Suprapubic skin (tissue), 4 donors: ENCODE data around the gene CMTM7. TPM values are rescaled to one million over a fixed set of nuclear protein-coding genes. Genes with fewer than 3 reads are reported as not detected.

Experiments
- DNase-seq, 2 donors: peaks; one replicate each; pipeline ENCODE4 v3.0.0-alpha.2; 2019; ENCODE audit warnings: low spot score in 2 of 2
- H3K27ac ChIP-seq: fragments of 200-600 bp; sonication (generic); one replicate; pipeline ENCODE4 v1.5.1; 2019
- H3K27me3 ChIP-seq: fragments of 200-600 bp; sonication (generic); one replicate; pipeline ENCODE4 v1.5.1; 2019
- H3K36me3 ChIP-seq: fragments of 200-600 bp; sonication (generic); one replicate; pipeline ENCODE4 v1.5.1; 2019
- H3K4me1 ChIP-seq: fragments of 200-600 bp; sonication (generic); one replicate; pipeline ENCODE4 v1.5.1; 2019
- H3K4me3 ChIP-seq: fragments of 200-600 bp; sonication (generic); one replicate; pipeline ENCODE4 v1.5.1; 2019; ENCODE audit warnings: mild to moderate bottlenecking
- H3K9me3 ChIP-seq: fragments of 200-600 bp; sonication (generic); one replicate; pipeline ENCODE4 v1.5.1; 2019
- CTCF ChIP-seq, 2 donors: fragments of 200-600 bp in 1 of 2; fragments of 450-650 bp in 1 of 2; sonication (generic) in 1 of 2; IDR thresholded peaks; one replicate each; pipeline ENCODE4 v1.5.1; 2016 to 2019; ENCODE audit warnings: antibody characterized with exemption in 2 of 2, mild to moderate bottlenecking in 1 of 2, moderate library complexity in 1 of 2
- EP300 ChIP-seq: sonication (generic); formaldehyde crosslinking; IDR thresholded peaks from one replicate; pipeline ENCODE4 v1.6.1; 2017; ENCODE audit warnings: antibody characterized with exemption
- POLR2A ChIP-seq, 2 donors: fragments of 450-650 bp; IDR thresholded peaks; one replicate each; pipeline ENCODE4 v1.6.1; 2017; ENCODE audit warnings: antibody characterized with exemption in 2 of 2, mild to moderate bottlenecking in 2 of 2, moderate library complexity in 2 of 2
- POLR2AphosphoS5 ChIP-seq, 3 donors: sonication (generic); formaldehyde crosslinking; IDR thresholded peaks; one replicate each; pipeline ENCODE4 v1.6.1; 2017; ENCODE audit warnings: antibody characterized with exemption in 3 of 3
- WGBS: methylation state at CpG from one replicate; pipeline ENCODE4 v1.1.5; 2018; 5-methylcytosine and 5-hydroxymethylcytosine counted together
- total RNA-seq, 4 donors: library from RNA; depleted of rRNA; stranded (reverse); fragments of >200 nt; gene quantifications; one replicate each; pipeline ENCODE4 v1.1.0, GENCODE V29; 2016

Gene CMTM7
- total RNA-seq, 4 donors from 2014 or later, result 7.5 to 14.7 (median 10.9) TPM

DNA sequence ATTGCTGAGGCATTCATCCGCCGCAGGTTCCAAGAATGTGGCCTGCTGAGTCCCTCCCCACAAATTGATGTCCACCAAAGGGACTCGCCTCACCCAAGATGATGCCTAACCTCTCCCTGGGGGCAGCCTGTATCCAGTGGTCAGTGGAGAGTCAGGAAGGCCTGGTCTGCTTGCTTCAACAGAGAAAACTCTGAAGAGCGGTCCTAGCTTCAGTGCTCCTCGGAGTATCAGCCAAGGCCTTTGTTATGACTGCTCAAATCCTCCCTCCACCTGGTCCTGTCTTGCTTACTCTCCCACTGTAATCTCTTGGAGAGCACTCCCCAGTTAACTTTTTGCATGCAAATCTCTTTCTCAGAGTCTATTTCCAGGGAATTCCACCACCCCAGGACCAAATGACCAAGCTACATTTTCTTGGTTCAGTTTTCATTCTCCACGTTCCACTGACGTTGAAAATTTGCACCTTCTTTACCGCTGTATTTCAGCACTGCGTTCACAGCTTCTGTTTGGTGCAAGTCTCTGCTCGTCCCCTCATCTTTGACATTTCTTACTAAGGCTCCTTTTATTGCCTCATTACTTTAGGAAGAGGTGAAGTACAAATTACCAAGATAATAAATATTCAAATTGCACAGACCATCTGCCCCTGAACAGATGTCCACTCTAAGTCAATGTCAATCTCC is 22.3 kb downstream of the CMTM7 start:
- 70% methylated on average over 10 of the region's 10 CpGs for WGBS
- no peaks in the 10 kb centered on the region for H3K27me3 ChIP-seq
- no peak for TF ChIP-seq POLR2A (IDR thresholded peaks at IDR 0.05)
- TF ChIP-seq CTCF (IDR thresholded peaks at IDR 0.05), result no peak
- no peak for TF ChIP-seq EP300
- no peak for TF ChIP-seq POLR2AphosphoS5 (IDR thresholded peaks at IDR 0.05)
- no peaks in the 10 kb centered on the region for H3K9me3 ChIP-seq
- DNase-seq, result peak in 1 of 2 donors; percentile 35
- peaks cover 20% of the 10 kb centered on the region for H3K4me1 ChIP-seq
- H3K36me3 ChIP-seq, result no peaks in the 10 kb centered on the region
- H3K27ac ChIP-seq, result peak overlapping the region; percentile 10
- no peak overlapping the region for H3K4me3 ChIP-seq

- Histone ChIP-seq H3K27me3 (no peaks in the 10 kb centered on the region), H3K27ac (peak overlapping the region; percentile 52), H3K4me3 (no peak overlapping the region), H3K36me3 (no peaks in the 10 kb centered on the region), H3K9me3 (no peaks in the 10 kb centered on the region), H3K4me1 (peaks cover 20% of the 10 kb centered on the region)
- TF ChIP-seq POLR2AphosphoS5 (IDR thresholded peaks at IDR 0.05) (no peak), POLR2A (IDR thresholded peaks at IDR 0.05) (no peak), CTCF (IDR thresholded peaks at IDR 0.05) (no peak), EP300 (no peak)
- DNase-seq, result peak in 1 of 2 donors; percentile 47
- WGBS, result 63% methylated on average over 6 of the region's 6 CpGs
Observed at GRCh38 chr3:32414522-32415202, 23.0 kb downstream of the CMTM7 start.

DNA sequence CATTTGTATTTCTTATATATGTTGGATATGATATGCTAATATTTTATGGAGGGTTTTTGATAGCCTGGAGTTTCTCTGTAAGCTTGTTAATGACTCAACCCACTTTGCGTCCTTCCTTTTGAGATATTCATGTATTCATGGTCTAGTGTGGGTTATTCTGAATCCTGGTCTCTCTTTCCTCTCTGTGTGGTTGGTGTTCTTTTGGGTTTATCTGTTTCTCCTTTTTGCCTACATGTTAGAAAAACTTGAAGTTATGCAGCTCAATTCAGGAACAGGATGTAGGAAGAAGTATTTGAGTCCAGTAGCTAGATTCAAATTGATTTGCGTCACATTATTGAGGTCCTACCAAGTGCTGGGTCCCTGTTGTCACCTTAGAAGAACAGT is 28.1 kb downstream of the CMTM7 start:
- peak overlapping the region; percentile 47 for H3K27ac ChIP-seq
- H3K36me3 ChIP-seq, result no peaks in the 10 kb centered on the region
- no peak for TF ChIP-seq POLR2A (IDR thresholded peaks at IDR 0.05)
- TF ChIP-seq CTCF (IDR thresholded peaks at IDR 0.05), result no peak
- TF ChIP-seq POLR2AphosphoS5 (IDR thresholded peaks at IDR 0.05), result no peak
- TF ChIP-seq EP300, result no peak
- WGBS, result 77% methylated on average over 2 of the region's 2 CpGs
- peaks cover 55% of the 10 kb centered on the region for H3K4me1 ChIP-seq
- H3K27me3 ChIP-seq, result no peaks in the 10 kb centered on the region
- no peak for DNase-seq
- H3K9me3 ChIP-seq, result no peaks in the 10 kb centered on the region
- no peak overlapping the region for H3K4me3 ChIP-seq

DNA sequence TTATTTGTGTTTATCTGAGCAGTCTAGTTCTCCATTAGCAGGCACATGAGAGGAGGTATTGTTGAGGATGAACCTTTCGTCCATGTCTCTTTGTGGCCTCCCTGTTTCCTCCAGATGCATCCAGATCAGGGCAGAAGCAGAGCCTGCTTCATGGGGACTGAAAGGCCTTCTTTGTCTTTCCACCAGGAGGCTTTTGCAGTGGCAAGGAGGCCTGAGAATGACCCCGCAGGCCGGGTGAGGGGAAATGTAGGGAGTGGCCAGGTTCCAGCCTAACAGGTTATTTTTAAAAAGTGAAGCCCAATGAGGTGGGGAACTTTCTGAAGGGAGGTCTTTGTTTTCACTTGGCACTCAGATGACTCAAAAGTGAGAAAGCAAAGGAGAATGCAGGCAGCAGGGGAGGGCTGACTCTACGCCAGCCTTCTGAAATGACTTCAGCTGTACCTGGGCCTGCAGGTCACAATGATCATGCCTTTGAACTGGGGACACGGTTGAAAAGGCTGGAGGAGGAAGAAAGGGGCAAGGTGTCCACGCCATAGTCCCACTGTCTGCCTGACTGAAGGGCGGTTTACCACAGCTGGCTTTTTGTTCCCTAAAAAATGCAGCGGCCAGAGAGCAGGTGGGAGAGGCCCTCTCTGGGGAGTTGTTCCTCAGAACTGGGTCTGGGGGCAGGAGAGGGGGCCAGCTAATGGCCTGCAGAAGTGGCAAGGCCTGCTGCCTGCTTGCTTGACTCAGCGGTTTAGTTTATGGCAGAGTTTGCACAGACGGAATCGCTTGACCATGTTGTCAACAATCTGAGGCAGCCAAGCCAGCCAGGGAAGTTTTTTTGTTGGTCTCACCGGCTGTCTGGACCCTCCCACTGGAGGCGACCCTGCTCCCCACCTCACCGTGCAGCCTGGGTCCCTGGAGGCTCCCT is 28.7 kb downstream of the CMTM7 start:
- peak overlapping the region; percentile 47 for H3K27ac ChIP-seq
- 67% methylated on average over 12 of the region's 14 CpGs for WGBS
- no peak overlapping the region for H3K4me3 ChIP-seq
- H3K36me3 ChIP-seq, result no peaks in the 10 kb centered on the region
- H3K4me1 ChIP-seq, result peaks cover 51% of the 10 kb centered on the region
- no peak for DNase-seq
- H3K9me3 ChIP-seq, result no peaks in the 10 kb centered on the region
- no peaks in the 10 kb centered on the region for H3K27me3 ChIP-seq
- TF ChIP-seq CTCF (IDR thresholded peaks at IDR 0.05) (no peak), EP300 (no peak), POLR2A (IDR thresholded peaks at IDR 0.05) (no peak), POLR2AphosphoS5 (IDR thresholded peaks at IDR 0.05) (no peak)
